ENCODE measurements around the gene SELENOO.
"Not testable (repeated sequence)": the region's sequence is repeated elsewhere in the genome, so short reads cannot be mapped to it uniquely, and the experiment has no call there.

Gene SELENOO, protein sequence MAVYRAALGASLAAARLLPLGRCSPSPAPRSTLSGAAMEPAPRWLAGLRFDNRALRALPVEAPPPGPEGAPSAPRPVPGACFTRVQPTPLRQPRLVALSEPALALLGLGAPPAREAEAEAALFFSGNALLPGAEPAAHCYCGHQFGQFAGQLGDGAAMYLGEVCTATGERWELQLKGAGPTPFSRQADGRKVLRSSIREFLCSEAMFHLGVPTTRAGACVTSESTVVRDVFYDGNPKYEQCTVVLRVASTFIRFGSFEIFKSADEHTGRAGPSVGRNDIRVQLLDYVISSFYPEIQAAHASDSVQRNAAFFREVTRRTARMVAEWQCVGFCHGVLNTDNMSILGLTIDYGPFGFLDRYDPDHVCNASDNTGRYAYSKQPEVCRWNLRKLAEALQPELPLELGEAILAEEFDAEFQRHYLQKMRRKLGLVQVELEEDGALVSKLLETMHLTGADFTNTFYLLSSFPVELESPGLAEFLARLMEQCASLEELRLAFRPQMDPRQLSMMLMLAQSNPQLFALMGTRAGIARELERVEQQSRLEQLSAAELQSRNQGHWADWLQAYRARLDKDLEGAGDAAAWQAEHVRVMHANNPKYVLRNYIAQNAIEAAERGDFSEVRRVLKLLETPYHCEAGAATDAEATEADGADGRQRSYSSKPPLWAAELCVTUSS

DNA sequence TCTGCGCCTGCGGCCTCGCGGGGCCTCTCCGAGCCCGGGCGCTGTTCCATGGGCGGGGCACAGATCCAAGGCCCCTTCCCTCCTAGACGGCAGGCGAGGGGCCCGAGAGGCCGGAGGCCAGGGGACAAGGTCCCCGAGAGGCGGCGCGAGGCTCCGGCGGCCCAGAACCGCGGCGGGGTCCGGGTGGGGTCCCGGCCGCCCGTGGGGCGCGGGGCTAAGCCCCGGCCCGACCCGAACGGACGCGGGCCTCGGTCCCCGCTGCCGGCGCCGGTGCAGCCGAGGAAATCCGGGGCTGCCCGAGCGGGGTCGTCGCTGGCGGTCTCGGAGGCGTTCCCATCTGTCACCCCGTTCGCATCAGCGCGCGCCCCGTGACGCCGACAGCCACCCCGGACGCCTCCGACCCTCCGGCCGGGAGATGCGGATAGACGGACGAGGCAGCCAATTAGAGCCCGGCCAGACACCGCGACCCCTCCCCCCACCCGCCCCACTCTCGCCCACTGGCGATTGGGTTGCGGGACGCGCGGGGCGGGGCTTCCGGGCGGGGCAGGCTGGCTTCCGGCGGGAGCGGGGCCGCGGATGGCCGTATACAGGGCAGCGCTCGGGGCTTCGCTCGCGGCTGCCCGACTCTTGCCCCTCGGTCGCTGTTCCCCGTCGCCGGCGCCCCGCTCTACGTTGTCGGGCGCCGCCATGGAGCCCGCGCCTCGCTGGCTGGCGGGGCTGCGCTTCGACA is at the start of gene SELENOO:
SELENOO (plus strand) TSS at position 551 of the 730 bp plus-strand sequence; CDS start at position 577, 26 bp downstream.
- peak; percentile 98 for DNase-seq (ENCODE audit: low spot score)

GRCh38 chr22:50151571-50152537 is 49.0 kb upstream of the SELENOO start:
- no peak for DNase-seq (ENCODE audit: low spot score)

GRCh38 chr22:50153056-50153755 is 47.6 kb upstream of the SELENOO start:
- no peak for DNase-seq (ENCODE audit: low spot score)

GRCh38 chr22:50153756-50154140 is 47.1 kb upstream of the SELENOO start:
- no peak for DNase-seq (ENCODE audit: low spot score)

DNA sequence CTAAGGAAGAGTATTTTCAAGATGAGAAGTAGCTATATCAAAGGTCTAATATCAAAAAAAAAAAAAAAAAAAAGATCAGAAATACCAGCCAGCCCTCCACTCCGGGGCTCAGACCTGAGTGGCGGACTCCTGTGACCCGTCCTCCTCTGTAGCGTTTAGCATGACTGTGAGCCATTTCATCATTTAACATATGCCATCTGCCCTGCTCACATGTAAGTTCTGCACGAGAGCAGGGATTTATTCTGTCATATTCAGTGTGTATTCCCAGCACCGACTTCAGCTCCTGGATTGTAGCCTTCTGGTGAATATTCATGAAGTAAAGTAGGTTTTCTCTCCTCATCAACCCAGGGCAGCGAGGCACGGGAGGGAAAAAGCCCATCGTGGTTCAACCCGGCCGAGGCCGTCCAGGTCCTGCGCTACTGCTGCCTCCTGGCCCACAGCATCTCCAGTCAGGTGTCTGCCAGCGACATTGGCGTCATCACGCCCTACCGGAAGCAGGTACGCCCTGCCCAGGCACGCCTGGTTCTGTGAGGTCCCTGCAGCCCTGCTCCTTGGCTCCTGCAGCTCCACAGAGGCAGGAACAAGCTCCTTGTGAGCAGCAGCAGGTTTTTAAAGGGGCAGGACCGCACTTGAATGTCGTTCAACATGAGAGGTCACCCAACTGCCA is 43.0 kb upstream of the SELENOO start:
- DNase-seq (ENCODE audit: low spot score) = peak; percentile 45

DNA sequence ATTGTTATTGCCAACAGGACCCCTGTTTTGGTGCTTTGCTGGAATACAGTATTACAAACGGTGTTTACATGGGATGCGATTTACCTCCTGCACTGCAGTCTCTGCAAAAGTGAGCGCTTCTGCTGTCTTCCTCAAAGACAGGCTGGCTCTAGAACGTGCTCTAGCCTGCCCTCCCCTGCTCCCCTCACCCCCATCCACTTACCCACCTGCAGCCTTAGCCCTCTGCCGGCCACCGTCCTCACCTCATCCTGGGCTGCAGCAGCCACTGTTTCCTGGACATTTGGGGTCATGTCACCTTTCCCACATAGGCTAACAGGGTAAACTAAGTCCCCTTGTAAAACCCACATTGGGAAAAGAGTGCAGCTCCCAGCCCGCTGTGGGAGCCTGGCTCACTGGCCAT is 39.9 kb upstream of the SELENOO start:
- no peak for DNase-seq (ENCODE audit: low spot score)

DNA sequence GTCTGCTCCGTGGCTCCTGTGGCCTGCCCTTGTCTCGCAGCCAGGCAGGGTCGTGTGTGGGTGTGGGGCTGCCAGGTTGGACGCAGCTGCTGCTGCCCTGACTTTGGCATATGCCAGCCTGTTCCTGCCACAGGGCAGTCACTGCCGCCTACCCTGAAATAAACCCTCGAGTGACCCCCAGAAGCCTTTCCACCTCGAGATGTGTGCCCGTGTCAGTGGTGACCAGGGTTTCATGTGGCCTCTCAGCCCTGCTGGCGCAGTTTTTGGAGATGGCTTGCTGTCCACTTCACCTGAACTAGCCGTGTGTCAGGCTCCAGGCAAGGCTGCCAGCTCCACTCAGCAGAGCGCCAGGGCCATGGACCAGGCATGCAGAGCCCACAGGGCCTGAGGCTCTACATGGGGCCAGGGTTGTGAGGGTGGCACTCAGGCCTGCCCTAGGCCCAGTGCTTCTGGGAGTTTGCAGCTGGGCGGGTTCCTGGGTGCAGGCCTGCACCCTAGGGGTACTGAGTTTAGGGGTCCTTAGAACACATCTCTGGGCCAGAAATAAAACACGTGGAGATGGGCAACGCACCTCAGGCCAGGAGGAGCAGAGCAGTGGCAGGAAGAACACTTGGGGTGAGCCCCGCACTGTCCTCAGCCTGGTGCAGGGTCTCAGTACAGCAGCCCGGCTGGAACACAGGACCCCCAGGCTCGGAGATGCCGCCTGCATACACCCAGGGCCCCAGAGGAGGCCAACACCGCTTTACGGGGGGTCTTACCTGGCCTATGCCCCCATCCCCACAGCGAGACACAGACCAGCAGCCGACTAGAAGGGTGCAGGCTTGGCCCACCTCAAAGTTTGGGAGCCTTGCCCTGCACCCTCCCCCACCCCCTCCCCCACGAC is 39.1 kb upstream of the SELENOO start:
- no peak for DNase-seq (ENCODE audit: low spot score)

DNA sequence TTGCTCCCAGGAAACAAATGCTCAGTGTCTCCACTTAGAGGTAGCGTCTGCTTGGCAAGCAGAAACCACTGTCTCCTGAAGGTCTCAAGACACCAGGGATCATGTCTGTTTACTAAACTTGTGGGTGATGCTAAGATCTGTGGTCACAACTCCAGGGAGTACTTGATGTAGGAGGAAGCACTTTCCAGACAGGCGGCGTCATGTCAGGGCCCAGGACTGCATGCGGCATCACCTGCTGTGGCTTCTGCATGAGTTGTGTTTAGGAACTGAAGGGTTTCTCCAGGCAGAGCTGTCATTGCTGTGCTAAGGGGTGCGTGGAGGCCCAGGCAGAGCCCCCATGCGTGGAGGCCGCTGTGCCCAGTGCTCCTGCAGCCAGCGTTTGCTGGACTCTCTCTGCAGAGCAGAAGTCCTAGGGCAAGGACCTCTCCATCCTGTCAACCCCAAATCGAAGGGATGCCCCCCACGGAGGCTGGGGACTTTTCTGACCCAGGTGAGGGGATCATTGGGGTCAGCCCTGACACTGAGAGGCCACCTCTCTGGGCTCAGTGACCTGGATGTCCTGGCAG is 38.3 kb upstream of the SELENOO start:
- no peak for DNase-seq (ENCODE audit: low spot score)

- no peak for DNase-seq (ENCODE audit: low spot score)
Measured at GRCh38 chr22:50165436-50166123, 35.2 kb upstream of the SELENOO start.

DNA sequence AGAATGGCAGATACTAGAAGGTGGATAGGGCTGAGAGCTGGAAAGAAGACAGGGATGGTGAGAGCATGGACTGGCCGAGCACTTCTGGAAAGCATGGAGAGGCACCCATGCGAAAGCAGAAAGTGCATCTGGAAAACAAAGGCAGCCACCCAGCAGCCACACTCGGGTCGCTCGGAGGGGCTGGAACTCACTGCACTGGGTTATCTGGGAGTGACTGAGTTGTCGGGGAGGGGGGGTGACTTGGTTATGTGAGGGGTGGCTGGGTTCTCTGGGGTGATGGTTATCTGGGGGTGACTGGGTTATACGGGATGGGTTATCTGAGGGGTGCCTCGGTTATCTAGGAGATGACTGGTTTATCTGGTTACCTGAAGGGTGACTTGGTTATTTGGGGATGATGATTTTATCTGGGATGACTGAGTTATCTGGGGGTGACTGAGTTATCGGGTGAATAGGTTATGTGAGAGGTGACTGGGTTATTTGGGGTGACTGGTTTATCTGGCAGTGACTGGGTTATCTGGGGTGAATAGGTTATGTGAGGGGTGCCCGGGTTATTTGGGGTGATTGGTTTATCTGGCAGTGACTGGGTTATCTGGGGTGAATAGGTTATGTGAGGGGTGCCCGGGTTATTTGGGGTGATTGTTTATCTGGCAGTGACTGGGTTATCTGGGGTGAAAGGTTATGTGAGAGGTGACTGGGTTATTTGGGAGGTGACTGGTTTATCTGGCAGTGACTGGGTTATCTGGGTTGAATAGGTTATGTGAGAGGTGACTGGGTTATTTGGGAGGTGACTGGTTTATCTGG is 32.9 kb upstream of the SELENOO start:
- DNase-seq (ENCODE audit: low spot score) = no peak

DNA sequence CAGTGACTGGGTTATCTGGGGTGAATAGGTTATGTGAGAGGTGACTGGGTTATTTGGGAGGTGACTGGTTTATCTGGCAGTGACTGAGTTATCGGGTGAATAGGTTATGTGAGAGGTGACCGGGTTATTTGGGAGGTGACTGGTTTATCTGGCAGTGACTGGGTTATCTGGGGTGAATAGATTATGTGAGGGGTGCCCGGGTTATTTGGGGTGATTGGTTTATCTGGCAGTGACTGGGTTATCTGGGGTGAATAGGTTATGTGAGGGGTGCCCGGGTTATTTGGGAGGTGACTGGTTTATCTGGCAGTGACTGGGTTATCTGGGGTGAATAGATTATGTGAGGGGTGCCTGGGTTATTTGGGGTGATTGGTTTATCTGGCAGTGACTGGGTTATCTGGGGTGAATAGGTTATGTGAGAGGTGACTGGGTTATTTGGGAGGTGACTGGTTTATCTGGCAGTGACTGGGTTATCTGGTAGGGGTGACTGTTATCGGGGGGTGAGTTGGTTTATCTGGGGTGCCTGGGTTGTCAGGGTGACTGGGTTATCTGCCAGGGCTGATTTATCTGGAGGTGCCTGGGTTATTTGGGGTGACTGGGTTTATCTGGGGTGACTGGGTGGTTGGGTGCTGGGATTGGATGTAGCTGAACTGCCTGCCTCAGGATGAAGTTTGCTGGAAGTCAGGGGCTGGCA is 32.2 kb upstream of the SELENOO start:
- not testable (repeated sequence) for DNase-seq (ENCODE audit: low spot score)

- no peak for DNase-seq (ENCODE audit: low spot score)
Measured at GRCh38 chr22:50169181-50169759, 31.5 kb upstream of the SELENOO start.

DNA sequence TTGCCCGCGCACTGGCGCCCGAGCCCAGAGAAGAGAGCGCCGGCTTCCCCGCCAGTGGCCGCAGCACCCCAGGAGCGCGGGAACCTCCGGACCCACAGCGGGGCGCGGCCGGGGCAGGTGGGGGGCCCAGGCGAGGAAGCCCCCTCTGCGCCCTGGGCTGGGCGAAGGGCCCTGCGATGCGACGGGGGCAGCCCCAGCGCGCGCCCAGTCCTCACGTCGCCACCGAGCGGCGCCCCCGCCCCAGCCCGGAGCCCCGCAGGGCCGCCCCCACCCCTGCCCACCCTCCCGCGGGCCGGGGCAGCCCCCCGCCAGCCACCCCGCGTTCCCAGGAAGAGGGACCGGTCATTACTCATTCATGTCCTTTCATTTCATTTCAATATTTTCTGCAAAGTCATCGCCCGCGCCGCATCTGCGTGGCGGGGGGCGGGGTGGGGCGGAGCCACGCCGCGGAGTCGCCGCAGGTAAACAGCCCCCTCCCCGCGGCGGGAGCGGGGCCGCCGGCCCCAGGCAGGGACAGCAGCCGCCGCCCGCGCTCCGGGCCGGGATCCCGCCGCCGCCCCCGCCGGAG is 31.0 kb upstream of the SELENOO start:
- DNase-seq (ENCODE audit: low spot score) = no peak

DNA sequence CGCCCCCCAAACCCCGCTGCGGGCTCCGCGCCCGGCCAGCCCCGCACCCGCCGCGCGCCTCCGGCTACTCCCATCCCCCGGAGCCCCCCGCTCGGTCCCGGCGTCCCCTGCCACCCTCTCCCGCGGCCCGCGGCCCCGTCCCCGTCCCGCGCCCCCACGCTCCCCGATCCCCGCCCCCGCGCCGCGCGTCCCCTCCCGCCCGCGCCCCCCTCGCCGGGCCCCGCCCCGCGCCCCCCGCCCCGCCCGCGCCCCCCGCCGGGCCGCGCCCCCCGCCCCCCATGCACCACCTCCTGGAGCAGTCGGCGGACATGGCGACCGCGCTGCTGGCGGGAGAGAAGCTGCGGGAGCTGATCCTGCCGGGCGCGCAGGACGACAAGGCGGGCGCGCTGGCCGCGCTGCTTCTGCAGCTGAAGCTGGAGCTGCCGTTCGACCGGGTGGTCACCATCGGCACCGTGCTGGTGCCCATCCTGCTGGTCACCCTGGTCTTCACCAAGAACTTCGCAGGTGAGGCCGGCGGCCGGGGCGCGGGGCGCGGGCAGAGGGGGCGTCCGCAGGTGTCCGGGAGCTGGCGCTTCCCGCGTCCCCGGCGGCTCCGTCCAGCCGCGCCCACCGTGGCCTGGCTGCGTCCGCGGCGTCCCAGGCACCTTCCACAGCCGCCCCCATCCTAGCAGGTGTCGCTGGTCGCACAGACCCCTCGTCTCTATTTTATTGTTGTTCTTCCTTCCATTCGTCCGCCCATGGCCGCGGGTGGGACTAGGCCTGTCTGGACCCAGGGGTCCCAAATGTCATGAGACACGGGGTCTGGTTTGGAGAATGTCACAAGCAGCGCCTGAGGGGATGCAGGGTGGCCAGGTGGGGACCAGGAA is 30.1 kb upstream of the SELENOO start, which contains the start of gene PANX2:
PANX2 (plus strand) TSS at position 279 of the 866 bp plus-strand sequence; CDS start at position 279, 0 bp downstream.
- no peak for DNase-seq (ENCODE audit: low spot score)

GRCh38 chr22:50171319-50171964 is 29.4 kb upstream of the SELENOO start:
- DNase-seq (ENCODE audit: low spot score) = no peak

Data from left forelimb (tissue), 1 donor.